CD4-positive, alpha-beta T cell treated with Interleukin-6 at 100 ng/mL for 8 hours (primary cell): ENCODE measurements around the gene BTN2A1.

ENCODE experiments used
- DNase-seq: peaks from one replicate; pipeline ENCODE4 v3.0.0-alpha.2; 2020; ENCODE audit warnings: mixed read lengths, low spot score

The BTN2A1 gene

GRCh38 chr6:26468829-26469228 is 11.1 kb downstream of the BTN2A1 start:
- no peak for DNase-seq

GRCh38 chr6:26470643-26471042 is 12.9 kb downstream of the BTN2A1 start:
- no peak for DNase-seq

DNA sequence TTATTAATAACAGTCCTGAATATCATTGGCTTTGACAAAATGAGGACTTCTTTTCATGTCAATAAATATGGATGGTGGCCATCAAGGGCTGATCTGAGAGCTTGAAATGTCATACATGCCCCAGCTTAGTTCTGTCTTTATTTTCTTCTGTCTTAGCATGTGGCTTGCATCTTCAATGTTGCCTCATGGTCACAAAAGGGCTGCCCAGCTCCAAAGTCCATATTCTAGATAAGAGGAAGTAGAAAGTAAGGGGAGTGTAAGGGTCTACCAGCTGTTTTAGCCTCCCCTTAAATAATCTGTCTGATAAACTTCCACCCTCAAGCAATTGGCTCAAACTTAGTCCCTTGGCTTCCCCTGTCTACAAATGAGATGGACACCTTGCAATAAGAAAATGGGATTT is 14.2 kb downstream of the BTN2A1 start:
- no peak for DNase-seq

DNA sequence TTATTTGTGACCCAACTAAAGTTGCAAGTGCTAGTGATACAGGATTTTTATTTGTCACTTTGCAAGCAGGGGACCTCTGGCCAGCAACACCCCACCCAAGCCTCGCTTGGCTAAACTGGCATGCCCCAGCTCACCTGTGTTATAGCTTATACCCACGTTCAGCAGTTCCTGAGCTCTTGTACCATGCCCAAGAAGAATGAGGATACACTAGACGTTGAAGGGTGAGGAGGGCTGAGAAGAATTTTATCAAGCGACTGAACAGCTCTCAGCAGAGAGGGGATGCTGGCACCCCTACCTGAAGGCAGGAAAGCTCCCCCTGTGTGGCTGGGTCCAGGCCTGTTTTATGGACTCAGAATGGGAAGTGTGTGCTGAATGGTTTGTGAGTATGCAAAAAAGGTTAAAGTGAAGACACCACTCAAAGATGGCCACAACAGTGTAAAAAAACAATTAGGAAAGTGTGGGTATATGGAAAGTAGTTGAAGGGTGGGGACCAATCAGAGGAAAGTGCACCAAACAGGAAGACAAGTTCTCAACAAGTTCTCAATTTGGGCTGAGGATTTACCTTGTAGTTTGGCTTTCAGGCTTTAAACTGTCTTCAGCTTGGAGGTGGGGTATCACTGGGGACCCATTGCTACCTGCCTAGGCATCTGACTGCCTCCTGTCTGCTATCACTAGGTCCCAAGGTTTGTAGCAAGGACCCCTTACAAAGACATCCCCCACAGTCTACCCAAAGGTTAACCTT is 15.0 kb downstream of the BTN2A1 start:
- peak; percentile 17 for DNase-seq

- no peak for DNase-seq
Observed at GRCh38 chr6:26473429-26473757, 15.6 kb downstream of the BTN2A1 start.

DNA sequence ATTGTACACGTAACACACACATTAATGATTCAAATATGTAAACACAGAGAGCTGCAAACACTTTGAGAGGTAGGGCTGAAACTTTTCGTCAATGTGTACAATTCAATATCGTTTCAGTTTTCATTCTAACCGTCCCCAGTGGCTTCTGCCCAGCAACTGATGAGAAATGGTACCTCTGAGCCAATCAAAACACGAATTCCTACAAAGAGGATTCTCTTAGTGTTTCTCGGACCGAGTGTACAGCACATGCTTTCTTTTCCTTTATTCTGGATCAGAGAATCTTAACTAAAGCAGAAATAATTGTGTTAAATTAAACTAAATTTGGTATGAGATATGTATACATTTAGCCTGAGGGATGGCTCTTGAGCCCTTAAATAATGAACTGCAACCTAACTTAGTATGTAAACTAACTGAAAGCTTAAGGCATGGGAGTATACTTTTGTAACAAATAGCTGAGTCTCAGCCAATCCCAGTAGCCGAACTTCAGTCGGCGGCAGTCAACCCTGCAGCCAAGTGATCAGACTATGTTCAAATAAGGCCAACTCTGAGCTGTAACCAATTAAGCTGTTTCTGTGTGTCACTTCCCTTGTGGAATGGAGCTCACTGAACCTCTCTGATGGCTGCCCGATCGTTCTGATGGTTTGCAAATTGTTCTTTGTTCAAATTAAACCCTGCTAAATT is 16.1 kb downstream of the BTN2A1 start:
- DNase-seq, result peak; percentile 92

DNA sequence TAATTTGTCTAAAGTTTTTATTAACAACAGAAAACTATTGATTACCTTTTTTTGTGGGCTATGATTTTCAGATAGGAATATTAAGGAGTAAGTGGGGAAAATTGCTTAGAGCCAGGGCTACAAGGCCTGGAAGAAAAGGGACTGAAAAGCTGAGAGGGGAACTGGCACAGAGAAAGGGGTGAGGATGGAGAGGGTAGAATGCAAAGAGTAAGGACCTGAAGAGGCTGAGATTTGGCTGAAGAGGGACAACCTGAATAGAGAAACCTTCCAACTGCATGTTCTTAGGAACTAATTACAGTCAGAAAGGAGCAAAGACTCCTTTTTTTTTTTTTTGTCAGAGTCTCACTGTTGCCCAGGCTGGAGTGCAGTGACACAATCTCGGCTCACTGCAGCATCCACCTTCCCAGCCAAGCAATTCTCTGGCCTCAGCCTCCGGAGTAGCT is 16.7 kb downstream of the BTN2A1 start:
- no peak for DNase-seq

GRCh38 chr6:26475823-26476729 is 18.3 kb downstream of the BTN2A1 start:
- no peak for DNase-seq

GRCh38 chr6:26476896-26477295 is 19.1 kb downstream of the BTN2A1 start:
- no peak for DNase-seq

DNA sequence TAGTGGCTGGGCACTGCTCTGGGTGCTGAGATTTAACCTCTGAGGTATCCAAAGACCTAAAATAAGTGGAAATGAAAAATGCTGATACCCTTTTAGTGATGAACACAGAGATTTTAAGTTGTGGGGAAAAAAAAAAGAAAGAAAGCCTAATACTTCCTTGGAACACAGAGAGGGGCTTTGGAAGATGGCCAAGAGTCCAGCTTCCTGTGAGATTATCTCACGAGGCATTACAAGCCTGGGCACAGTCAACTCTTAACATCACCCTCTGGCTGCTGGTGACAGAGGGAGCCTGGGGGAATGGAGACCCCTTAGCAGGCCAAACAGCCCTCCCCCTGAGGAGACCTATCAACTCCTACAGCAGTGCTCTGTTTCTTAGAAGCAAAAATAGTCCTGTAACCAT is 19.7 kb downstream of the BTN2A1 start:
- no peak for DNase-seq

- DNase-seq, result no peak
Observed at GRCh38 chr6:26478100-26478984, 20.6 kb downstream of the BTN2A1 start.

GRCh38 chr6:26478985-26479278 is 21.2 kb downstream of the BTN2A1 start:
- no peak for DNase-seq

DNA sequence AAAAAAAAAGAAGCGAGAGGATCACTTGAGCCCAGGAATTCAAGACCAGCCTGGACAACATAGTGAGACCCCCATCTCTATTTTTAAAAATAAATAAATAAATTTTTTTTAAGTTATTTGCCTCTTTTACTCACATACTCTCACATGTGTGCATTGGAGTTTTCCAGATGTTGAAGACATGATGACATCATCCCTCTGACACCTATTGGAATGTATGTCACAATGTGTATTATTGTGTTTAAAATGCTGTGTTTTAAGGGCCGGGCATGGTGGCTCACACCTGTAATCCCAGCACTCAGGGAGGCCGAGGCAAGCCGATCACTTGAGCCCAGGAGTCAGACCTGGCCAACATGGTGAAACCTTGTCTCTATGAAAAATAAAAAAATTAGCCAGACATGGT is 24.6 kb downstream of the BTN2A1 start:
- no peak for DNase-seq

DNA sequence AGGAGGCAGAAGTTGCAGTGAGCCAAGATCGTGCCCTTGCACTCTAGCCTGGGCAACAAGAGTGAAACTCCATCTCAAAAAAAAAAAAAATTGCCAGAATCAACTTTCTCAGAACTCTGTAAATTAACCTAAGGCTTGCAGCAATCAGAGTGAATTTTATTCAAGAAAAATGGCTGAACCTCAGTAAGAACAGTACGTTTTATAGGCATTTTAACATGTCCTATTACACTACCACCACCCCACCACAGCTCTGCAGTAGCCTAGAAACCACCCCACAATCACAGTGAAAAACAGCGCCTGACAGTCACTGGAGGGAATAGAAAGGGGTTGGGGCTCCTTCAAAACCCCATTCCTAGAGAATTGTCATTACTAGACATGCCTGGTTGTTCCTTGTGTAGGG is 26.0 kb downstream of the BTN2A1 start:
- DNase-seq, result no peak

- DNase-seq, result no peak
Observed at GRCh38 chr6:26484161-26484560, 26.4 kb downstream of the BTN2A1 start.

- no peak for DNase-seq
Observed at GRCh38 chr6:26485112-26485780, 27.5 kb downstream of the BTN2A1 start.

- DNase-seq, result no peak
Observed at GRCh38 chr6:26486358-26486757, 28.6 kb downstream of the BTN2A1 start.

GRCh38 chr6:26487466-26487865 is 29.7 kb downstream of the BTN2A1 start:
- DNase-seq, result no peak

DNA sequence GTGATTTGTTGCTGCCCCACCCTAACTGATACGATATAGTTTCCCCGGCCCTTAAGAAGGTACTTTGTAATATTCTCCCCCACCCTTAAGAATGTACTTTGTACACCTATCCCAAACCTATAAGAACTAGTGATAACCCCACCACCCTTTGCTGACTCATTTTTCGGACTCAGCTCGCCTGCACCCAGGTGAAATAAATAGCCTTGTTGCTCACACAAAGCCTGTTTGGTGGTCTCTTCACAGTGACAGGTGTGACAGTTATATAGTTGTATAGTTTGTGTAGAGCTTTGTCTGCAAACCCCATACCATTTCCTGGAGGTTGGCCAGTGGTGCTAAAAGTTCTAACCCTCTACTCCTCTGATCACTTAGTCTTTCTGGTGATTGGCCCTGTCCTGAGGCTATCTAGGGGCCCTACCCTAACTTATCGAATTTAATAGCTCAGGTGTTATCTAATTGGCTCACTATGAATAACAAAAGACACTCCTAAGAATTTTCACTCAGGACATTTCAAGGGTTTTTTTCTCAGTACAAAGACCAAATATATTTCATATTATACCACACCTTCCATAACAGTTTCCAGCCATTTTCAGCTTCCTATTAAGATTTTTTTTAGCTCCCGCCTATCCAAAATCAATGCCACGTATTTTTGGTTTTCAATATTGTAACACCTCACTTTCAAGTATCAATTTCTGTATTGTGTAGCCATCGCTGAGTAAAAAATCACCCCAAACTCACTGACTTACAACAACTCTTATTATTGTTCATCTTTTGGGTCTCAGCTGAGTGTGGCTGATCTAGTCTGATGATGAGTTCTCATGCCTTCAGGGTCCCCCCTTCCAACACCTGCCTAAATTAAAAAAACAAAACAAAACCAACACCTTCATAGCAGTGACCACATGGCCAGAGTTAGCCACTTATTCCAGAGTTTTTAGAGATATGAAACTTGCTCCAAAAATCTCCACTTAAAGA is 32.5 kb downstream of the BTN2A1 start:
- DNase-seq, result no peak

DNA sequence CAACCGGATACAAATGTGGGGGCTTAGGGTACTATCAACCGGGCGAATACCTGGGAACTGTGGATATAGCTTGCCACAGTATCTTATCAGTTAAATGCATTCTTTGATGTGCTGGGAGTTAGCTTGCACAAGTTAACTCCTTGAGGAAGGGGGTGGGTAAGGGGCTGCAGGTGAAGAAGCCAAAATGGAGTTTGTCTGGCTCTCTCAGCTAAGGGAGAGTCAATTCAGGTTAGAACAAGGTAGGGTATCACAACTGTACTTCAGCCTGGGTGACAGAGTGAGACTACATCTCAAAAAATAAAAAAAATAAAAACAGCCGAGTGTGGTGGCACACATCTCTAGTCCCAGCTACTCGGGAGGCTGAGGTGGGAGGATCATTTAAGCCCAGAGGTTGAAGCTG is 33.8 kb downstream of the BTN2A1 start:
- no peak for DNase-seq
